ENCODE measurements around the gene TRIM42. TPM values are rescaled to one million over a fixed set of nuclear protein-coding genes. Genes with fewer than 3 reads are reported as not detected.
A peak's percentile ranks its signal among the peaks of the same experiment; 100 is the strongest.

The TRIM42 gene
- total and polyA plus RNA-seq, 9 of the 15 experiments (the other 6 are each of a cell fraction or from before 2014, with no cell fraction given), result not detected

DNA sequence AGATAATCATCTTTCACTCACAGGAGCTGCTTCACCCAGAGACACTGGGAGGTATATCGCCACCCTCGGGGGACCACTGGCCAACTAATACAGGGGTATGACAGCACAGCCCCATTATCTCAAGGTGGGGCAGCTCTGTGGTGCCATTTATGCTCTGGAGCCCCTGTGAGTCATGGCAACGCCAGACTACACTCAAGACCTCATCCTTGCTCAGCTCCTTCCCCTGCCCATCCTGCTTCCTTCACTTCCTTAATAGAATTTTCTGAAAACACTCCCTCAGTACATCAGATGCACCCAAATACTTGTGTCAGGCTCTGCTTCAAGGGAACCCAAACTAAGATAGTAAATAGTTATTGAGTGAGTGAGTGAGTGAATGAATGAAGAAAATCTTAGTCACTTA is 45.7 kb downstream of the TRIM42 start:
- Histone ChIP-seq H3K27me3 (ENCODE audit: control insufficient read depth in 2 of 2, insufficient read depth in 2 of 2, low read length in 2 of 2) (peaks cover 0 to 12% of the 10 kb centered on the region in 2 experiments; a peak in 2 of 5 replicates), H3K79me2 (ENCODE audit: control insufficient read depth, insufficient read depth, low read length) (no peaks in the 10 kb centered on the region), H4K20me1 (replicated peaks; ENCODE audit: control insufficient read depth, insufficient read depth, low read length) (no peaks in the 10 kb centered on the region), H3K4me2 (ENCODE audit: insufficient read depth, low read length) (no peak overlapping the region), H2AFZ (ENCODE audit: low read depth, low read length) (no peak overlapping the region), H3K4me1 (replicated peaks in 1 of 2; ENCODE audit: control insufficient read depth in 2 of 2, insufficient read depth in 2 of 2, low read length in 2 of 2) (no peaks in the 10 kb centered on the region), H3K9ac (ENCODE audit: insufficient read depth in 1 of 2, low read depth in 2 of 2, low read length in 2 of 2) (no peak overlapping the region), H3K36me3 (ENCODE audit: control insufficient read depth, insufficient read depth, low read length) (no peaks in the 10 kb centered on the region), H3K9me1 (ENCODE audit: control insufficient read depth, insufficient read depth, low read length) (no peaks in the 10 kb centered on the region), H3K27ac (ENCODE audit: extremely low read depth, low read depth, low read length) (no peak overlapping the region), H3K4me3 (no peak overlapping the region), H3K9me3 (replicated peaks; ENCODE audit: control insufficient read depth, insufficient read depth, low read depth, low read length) (no peaks in the 10 kb centered on the region)
- FAIRE-seq (no peak), ATAC-seq (no peak), DNase-seq (ENCODE audit: extremely low read depth in 1 of 4, low spot score in 3 of 4) (no peak)
- POLR2A ChIA-PET, result no interaction called here
- CTCF ChIA-PET (ENCODE audit: low intra/inter-chr PET ratio), result no interaction called here
- intact Hi-C loops (cut with micrococcal nuclease), result no loop called here
- 0% methylated on average over 3 of the region's 3 CpGs for WGBS (ENCODE audit: insufficient coverage, low coverage, missing lambda C conversion rate)
- BruUV-seq (replicated peaks), result no TSS peak
- in situ Hi-C loops (cut with MboI), result no loop called here
- no peak for TF ChIP-seq ILF3 (IDR thresholded peaks at IDR 0.05; ENCODE audit: borderline replicate concordance)
- TF ChIP-seq, protein P1, sequence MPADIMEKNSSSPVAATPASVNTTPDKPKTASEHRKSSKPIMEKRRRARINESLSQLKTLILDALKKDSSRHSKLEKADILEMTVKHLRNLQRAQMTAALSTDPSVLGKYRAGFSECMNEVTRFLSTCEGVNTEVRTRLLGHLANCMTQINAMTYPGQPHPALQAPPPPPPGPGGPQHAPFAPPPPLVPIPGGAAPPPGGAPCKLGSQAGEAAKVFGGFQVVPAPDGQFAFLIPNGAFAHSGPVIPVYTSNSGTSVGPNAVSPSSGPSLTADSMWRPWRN (IDR thresholded peaks at IDR 0.05; ENCODE audit: low read depth), result no peak

DNA sequence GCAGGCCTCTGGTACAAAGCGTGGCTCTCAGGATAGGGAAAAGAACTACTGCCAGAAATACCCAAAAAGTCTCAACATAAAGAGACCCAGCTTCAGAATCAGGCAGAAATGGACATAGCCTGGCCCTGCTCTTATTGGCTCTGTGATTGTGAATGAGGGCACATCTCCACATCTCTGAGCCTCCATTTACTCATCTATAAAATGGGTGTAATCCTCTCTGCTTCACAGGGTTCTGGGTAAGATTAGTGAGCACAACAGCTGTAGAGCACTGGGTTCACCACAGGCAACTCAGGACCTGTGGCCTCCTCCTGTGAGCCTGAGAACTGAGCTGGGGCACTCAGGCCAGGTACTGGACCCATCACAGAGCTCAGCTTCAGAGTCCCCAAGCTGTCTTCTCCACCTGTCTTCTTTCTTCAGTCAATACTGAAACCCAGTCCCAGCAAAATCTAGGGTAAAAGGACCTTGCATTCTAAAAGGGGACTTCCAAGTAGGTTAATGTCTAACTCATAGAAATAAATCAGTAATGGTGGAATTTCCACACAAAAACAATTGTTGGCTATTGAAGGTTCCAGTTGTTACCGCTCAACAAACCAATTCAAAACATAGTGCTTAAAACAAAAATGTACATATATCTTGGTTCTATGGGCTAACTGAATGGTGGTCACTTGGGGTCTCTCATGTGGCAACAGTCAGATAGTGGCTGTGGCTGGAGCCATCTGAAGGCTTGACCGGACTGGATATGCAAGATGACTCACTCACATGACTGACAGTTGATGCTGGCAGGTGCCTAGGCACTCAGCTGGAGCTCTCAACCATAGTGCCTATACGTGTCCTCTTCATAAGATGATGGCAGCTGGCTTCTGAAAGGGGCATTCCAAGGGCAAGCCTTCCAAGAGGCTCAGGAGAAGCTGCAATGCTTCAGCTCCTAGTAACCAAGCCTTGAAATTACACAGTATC is 47.3 kb downstream of the TRIM42 start:
- TF ChIP-seq FOSL1 (tag; conservative IDR thresholded peaks at IDR 0.05) (no peak), RBM25 (IDR thresholded peaks at IDR 0.05; ENCODE audit: low read depth, low read length, severe bottlenecking) (peak; percentile 13)
- ChIA-PET POLR2A (interaction anchor here (0.7 kb wide), 2 partner anchors 15 to 750 kb away, joined by 3 read pairs; no protein-coding TSS in a partner anchor), CTCF (ENCODE audit: low intra/inter-chr PET ratio) (no interaction called here)
- FAIRE-seq, result no peak
- BruUV-seq (replicated peaks), result no TSS peak
- H3K9me1 ChIP-seq (ENCODE audit: control insufficient read depth, insufficient read depth, low read length), result no peaks in the 10 kb centered on the region
- no peaks in the 10 kb centered on the region for H3K36me3 ChIP-seq (ENCODE audit: control insufficient read depth, insufficient read depth, low read length)
- H3K9me3 ChIP-seq (replicated peaks; ENCODE audit: control insufficient read depth, insufficient read depth, low read depth, low read length), result no peaks in the 10 kb centered on the region
- H3K9ac ChIP-seq (ENCODE audit: insufficient read depth in 1 of 2, low read depth in 2 of 2, low read length in 2 of 2), result no peak overlapping the region
- ATAC-seq, result no peak
- 0% methylated on average over 4 of the region's 4 CpGs for WGBS (ENCODE audit: insufficient coverage, low coverage, missing lambda C conversion rate)
- no peaks in the 10 kb centered on the region; a peak in 1 of 5 replicates for H3K4me1 ChIP-seq (replicated peaks in 1 of 2; ENCODE audit: control insufficient read depth in 2 of 2, insufficient read depth in 2 of 2, low read length in 2 of 2)
- no peaks in the 10 kb centered on the region for H4K20me1 ChIP-seq (replicated peaks; ENCODE audit: control insufficient read depth, insufficient read depth, low read length)
- intact Hi-C loops (cut with micrococcal nuclease), result no loop called here
- no peak overlapping the region for H2AFZ ChIP-seq (ENCODE audit: low read depth, low read length)
- in situ Hi-C loops (cut with MboI), result no loop called here
- no peak overlapping the region for H3K4me3 ChIP-seq
- no peak overlapping the region for H3K4me2 ChIP-seq (ENCODE audit: insufficient read depth, low read length)
- H3K27ac ChIP-seq (ENCODE audit: extremely low read depth, low read depth, low read length), result no peak overlapping the region
- H3K27me3 ChIP-seq (ENCODE audit: control insufficient read depth in 2 of 2, insufficient read depth in 2 of 2, low read length in 2 of 2), result peaks cover 0 to 12% of the 10 kb centered on the region in 2 experiments; a peak in 2 of 5 replicates
- H3K79me2 ChIP-seq (ENCODE audit: control insufficient read depth, insufficient read depth, low read length), result no peaks in the 10 kb centered on the region
- no peak for DNase-seq (ENCODE audit: extremely low read depth in 1 of 4, low spot score in 3 of 4)

All from K562 (cell line).